Hepatocyte (in vitro differentiated cells): ENCODE results near the gene COL20A1. TPM values are rescaled to one million over a fixed set of nuclear protein-coding genes. Genes with fewer than 3 reads are reported as not detected.

Source experiments
- DNase-seq: peaks from one replicate; pipeline ENCODE4 v3.0.0-alpha.2; 2016; ENCODE audit warnings: low spot score
- H2AFZ ChIP-seq: fragments of 200-600 bp; sonication (generic); 2 replicates; pipeline ENCODE4 v1.6.0; 2016; ENCODE audit warnings: antibody characterized with exemption, mild to moderate bottlenecking
- H3K27ac ChIP-seq: fragments of 200-600 bp; sonication (generic); 2 replicates; pipeline ENCODE4 v1.5.1; 2016; ENCODE audit warnings: mild to moderate bottlenecking
- H3K27me3 ChIP-seq: fragments of 200-600 bp; sonication (generic); 2 replicates; pipeline ENCODE4 v1.6.1; 2016
- H3K36me3 ChIP-seq: fragments of 200-600 bp; sonication (generic); replicated peaks from 2 replicates; pipeline ENCODE4 v1.5.1; 2016; ENCODE audit warnings: low read depth; ENCODE audit not compliant: insufficient read depth
- H3K4me1 ChIP-seq: fragments of 200-600 bp; sonication (generic); 2 replicates; pipeline ENCODE4 v1.5.1; 2016; ENCODE audit warnings: mild to moderate bottlenecking, moderate library complexity; ENCODE audit not compliant: insufficient read depth
- H3K4me2 ChIP-seq: fragments of 200-600 bp; sonication (generic); 2 replicates; pipeline ENCODE4 v1.6.0; 2016
- H3K4me3 ChIP-seq: fragments of 200-600 bp; sonication (generic); 2 replicates; pipeline ENCODE4 v1.5.1; 2016; ENCODE audit warnings: mild to moderate bottlenecking
- H3K79me2 ChIP-seq: fragments of 200-600 bp; sonication (generic); 2 replicates; pipeline ENCODE4 v1.6.0; 2017; ENCODE audit warnings: mild to moderate bottlenecking
- H3K9me2 ChIP-seq: fragments of 200-600 bp; sonication (generic); replicated peaks from 2 replicates; pipeline ENCODE4 v1.6.0; 2017; ENCODE audit warnings: mild to moderate bottlenecking; ENCODE audit not compliant: insufficient read depth
- H3K9me3 ChIP-seq: fragments of 200-600 bp; sonication (generic); 2 replicates; pipeline ENCODE4 v1.5.1; 2016; ENCODE audit warnings: low read depth, mild to moderate bottlenecking
- H4K20me1 ChIP-seq: fragments of 200-600 bp; sonication (generic); 2 replicates; pipeline ENCODE4 v1.6.0; 2016; ENCODE audit warnings: mild to moderate bottlenecking; ENCODE audit not compliant: insufficient read depth, poor library complexity, severe bottlenecking
- EZH2 ChIP-seq: fragments of 200-600 bp; sonication (generic); IDR thresholded peaks from 2 replicates; pipeline ENCODE4 v1.6.1; 2016; ENCODE audit warnings: antibody characterized with exemption, mild to moderate bottlenecking, borderline replicate concordance
- EZH2phosphoT487 ChIP-seq: fragments of 200-600 bp; sonication (generic); IDR thresholded peaks from one replicate; pipeline ENCODE4 v1.6.1; 2018; ENCODE audit warnings: antibody characterized with exemption, mild to moderate bottlenecking, low read depth, moderate library complexity; ENCODE audit not compliant: unreplicated experiment, severe bottlenecking
- WGBS: methylation state at CpG from one replicate; pipeline ENCODE4 v1.1.6; 2016; ENCODE audit warnings: low lambda C conversion rate; ENCODE audit errors: missing lambda C conversion rate; 5-methylcytosine and 5-hydroxymethylcytosine counted together
- polyA plus RNA-seq: library from polyadenylated mRNA; unstranded; fragments of >200 nt; fragmentation: Nextera tagmentation; extraction: Ambion mirVana; gene quantifications from 2 replicates; pipeline ENCODE4 v1.2.1, GENCODE V29; 2016
- total RNA-seq: library from RNA; depleted of rRNA; stranded (reverse); fragments of >200 nt; gene quantifications from 2 replicates; pipeline ENCODE4 v1.2.3, GENCODE V29; 2014
- TF ChIP-seq, protein P1 (sequence below): fragments of 200-600 bp; sonication (generic); IDR thresholded peaks from 2 replicates; pipeline ENCODE4 v1.5.1; 2016; ENCODE audit warnings: antibody characterized with exemption, mild to moderate bottlenecking; ENCODE audit not compliant: poor library complexity

Gene COL20A1
- total and polyA plus RNA-seq, 2 experiments from 2014 or later, result not detected

DNA sequence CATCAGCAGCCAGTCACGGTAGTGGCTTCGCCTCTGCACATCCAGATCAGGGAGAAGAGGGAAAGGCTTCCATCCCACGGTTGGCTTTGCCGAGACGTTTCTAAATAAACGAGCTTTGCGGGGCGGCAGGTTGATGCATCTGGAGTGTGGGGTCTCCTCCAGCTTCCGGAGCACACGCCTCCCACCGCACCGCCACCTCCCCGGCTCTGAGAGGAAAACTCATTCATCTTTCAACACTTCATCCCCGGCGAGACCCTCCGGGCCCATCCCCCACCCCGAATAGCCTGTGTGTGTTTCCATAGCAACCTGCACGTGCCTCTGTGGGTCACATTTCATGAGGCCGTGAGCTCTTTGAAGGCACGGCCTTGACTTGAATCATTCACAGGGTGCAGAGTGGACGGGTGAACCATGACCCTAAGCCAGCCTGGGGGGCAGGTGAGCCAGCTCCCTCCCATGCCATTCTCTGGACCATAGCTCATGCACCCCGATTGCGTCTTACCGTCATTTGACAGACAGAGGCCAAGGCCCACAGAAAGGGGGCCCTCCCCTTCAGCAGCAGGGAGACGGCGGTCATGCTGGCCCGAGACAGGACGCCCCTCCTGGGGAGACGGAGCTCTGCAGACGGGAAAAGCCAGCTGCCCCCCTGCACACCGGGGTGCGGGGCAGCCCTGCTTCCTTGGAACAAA, 84.4 kb downstream of the COL20A1 start:
- TF ChIP-seq, protein P1, sequence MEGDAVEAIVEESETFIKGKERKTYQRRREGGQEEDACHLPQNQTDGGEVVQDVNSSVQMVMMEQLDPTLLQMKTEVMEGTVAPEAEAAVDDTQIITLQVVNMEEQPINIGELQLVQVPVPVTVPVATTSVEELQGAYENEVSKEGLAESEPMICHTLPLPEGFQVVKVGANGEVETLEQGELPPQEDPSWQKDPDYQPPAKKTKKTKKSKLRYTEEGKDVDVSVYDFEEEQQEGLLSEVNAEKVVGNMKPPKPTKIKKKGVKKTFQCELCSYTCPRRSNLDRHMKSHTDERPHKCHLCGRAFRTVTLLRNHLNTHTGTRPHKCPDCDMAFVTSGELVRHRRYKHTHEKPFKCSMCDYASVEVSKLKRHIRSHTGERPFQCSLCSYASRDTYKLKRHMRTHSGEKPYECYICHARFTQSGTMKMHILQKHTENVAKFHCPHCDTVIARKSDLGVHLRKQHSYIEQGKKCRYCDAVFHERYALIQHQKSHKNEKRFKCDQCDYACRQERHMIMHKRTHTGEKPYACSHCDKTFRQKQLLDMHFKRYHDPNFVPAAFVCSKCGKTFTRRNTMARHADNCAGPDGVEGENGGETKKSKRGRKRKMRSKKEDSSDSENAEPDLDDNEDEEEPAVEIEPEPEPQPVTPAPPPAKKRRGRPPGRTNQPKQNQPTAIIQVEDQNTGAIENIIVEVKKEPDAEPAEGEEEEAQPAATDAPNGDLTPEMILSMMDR, result no peak
- TF ChIP-seq EZH2phosphoT487 (no peak), EZH2 (no peak)
- Histone ChIP-seq H3K27ac (no peak overlapping the region), H3K36me3 (no peaks in the 10 kb centered on the region), H3K4me3 (no peak overlapping the region), H3K9me2 (no peaks in the 10 kb centered on the region), H3K9me3 (no peaks in the 10 kb centered on the region), H2AFZ (no peak overlapping the region), H4K20me1 (no peaks in the 10 kb centered on the region), H3K79me2 (no peaks in the 10 kb centered on the region), H3K27me3 (no peaks in the 10 kb centered on the region), H3K4me1 (peaks cover 13% of the 10 kb centered on the region), H3K4me2 (no peak overlapping the region)
- 33% methylated on average over 32 of the region's 32 CpGs for WGBS
- peak; percentile 33 for DNase-seq

DNA sequence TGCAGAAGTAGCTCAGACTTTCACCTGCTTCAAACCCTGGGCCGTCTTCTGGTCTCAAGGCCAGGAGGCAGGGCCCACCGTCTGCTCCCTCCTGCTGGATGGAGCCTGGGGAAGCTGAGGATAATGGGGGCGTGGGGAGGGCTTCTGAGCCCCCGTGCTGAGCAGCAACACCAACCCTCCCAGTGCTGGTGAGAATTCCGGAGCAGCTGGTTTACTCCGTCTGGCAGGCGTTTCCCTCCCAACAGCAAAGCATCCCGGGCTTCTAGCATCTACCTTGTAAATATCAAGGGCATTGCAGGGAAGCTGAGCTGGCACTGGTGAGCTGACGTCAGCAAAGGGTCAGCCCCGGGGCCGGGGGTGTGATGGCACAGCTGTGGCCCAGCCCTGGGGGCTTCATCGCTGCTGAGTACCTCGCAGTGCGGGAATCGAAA, 85.0 kb downstream of the COL20A1 start:
- 54% methylated on average over 15 of the region's 15 CpGs for WGBS

DNA sequence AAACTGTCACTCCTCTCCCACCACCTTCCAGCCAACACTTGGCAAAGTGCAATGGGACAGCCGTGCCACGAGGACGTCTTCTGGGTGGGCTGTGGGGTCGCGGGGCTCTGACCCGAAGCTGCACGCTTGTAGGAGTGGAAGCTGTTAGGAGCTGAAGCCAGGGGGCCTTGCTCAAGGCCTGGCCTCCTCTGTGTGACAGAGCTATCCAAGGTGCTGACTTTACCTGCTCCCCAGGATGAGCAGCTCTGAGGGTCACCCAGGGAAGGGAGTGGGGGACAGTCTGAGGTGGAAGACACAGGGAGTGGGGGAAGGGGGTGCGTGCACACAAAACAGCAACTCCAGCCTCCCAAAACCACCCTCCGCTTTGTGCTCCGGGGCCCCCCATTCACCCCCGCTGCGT, 85.6 kb downstream of the COL20A1 start:
- no peaks in the 10 kb centered on the region for H3K79me2 ChIP-seq
- TF ChIP-seq EZH2 (no peak), EZH2phosphoT487 (no peak)
- TF ChIP-seq, protein P1, result no peak
- no peaks in the 10 kb centered on the region for H3K27me3 ChIP-seq
- peak; percentile 45 for DNase-seq
- 77% methylated on average over 11 of the region's 12 CpGs for WGBS
- no peaks in the 10 kb centered on the region for H3K9me3 ChIP-seq
- no peak overlapping the region for H3K27ac ChIP-seq
- no peak overlapping the region for H3K4me3 ChIP-seq
- H3K4me1 ChIP-seq, result peaks cover 13% of the 10 kb centered on the region
- no peaks in the 10 kb centered on the region for H4K20me1 ChIP-seq
- H3K4me2 ChIP-seq, result no peak overlapping the region
- H3K9me2 ChIP-seq, result no peaks in the 10 kb centered on the region
- H2AFZ ChIP-seq, result no peak overlapping the region
- H3K36me3 ChIP-seq, result no peaks in the 10 kb centered on the region

More for the DNA sequence above, 85.0 kb downstream of the COL20A1 start:
- Histone ChIP-seq H3K36me3 (no peaks in the 10 kb centered on the region), H3K27me3 (no peaks in the 10 kb centered on the region), H3K4me2 (no peak overlapping the region), H4K20me1 (no peaks in the 10 kb centered on the region), H3K27ac (no peak overlapping the region), H3K4me1 (peaks cover 13% of the 10 kb centered on the region), H2AFZ (no peak overlapping the region), H3K9me3 (no peaks in the 10 kb centered on the region), H3K79me2 (no peaks in the 10 kb centered on the region), H3K4me3 (no peak overlapping the region), H3K9me2 (no peaks in the 10 kb centered on the region)
- TF ChIP-seq, protein P1, result no peak
- no peak for TF ChIP-seq EZH2phosphoT487
- TF ChIP-seq EZH2, result no peak
- DNase-seq, result no peak
